ES-I3 (cell line): Measurements from ENCODE around the gene SCD.

Experiments
- H3K36me3 ChIP-seq: 2 replicates; pipeline ENCODE4 v1.6.1; 2013; ENCODE audit warnings: mild to moderate bottlenecking, low read length, control low read depth, moderate library complexity; ENCODE audit not compliant: insufficient read depth
- H3K4me1 ChIP-seq: 2 replicates; pipeline ENCODE4 v1.6.1; 2013; ENCODE audit warnings: mild to moderate bottlenecking, control low read depth, low read length; ENCODE audit not compliant: insufficient read depth
- H3K9ac ChIP-seq: 2 replicates; pipeline ENCODE4 v1.6.1; 2013; ENCODE audit warnings: low read depth, mild to moderate bottlenecking, low read length, moderate library complexity
- H3K9me3 ChIP-seq: 2 replicates; pipeline ENCODE4 v1.6.1; 2013; ENCODE audit warnings: mild to moderate bottlenecking, low read length, moderate library complexity; ENCODE audit not compliant: control insufficient read depth, insufficient read depth

SCD gene

GRCh38 chr10:100380400-100380799, 33.4 kb downstream of the SCD start:
- Histone ChIP-seq H3K9ac (no peak overlapping the region), H3K9me3 (no peaks in the 10 kb centered on the region), H3K4me1 (no peaks in the 10 kb centered on the region), H3K36me3 (no peaks in the 10 kb centered on the region; the same call in 1 of the 2 replicates)

- Histone ChIP-seq H3K36me3 (no peaks in the 10 kb centered on the region; the same call in 1 of the 2 replicates), H3K9me3 (no peaks in the 10 kb centered on the region), H3K9ac (no peak overlapping the region), H3K4me1 (no peaks in the 10 kb centered on the region)
Measured at GRCh38 chr10:100382553-100382952, 35.5 kb downstream of the SCD start.

- no peaks in the 10 kb centered on the region for H3K4me1 ChIP-seq
- H3K36me3 ChIP-seq = no peaks in the 10 kb centered on the region; the same call in 1 of the 2 replicates
- H3K9me3 ChIP-seq = no peaks in the 10 kb centered on the region
- H3K9ac ChIP-seq = no peak overlapping the region
Measured at GRCh38 chr10:100383251-100383650, 36.2 kb downstream of the SCD start.

GRCh38 chr10:100391163-100392002, 44.4 kb downstream of the SCD start:
- no peaks in the 10 kb centered on the region; the same call in 1 of the 2 replicates for H3K36me3 ChIP-seq
- H3K9ac ChIP-seq = no peak overlapping the region
- no peaks in the 10 kb centered on the region; the same call in 1 of the 2 replicates for H3K9me3 ChIP-seq

GRCh38 chr10:100392686-100393003, 45.6 kb downstream of the SCD start:
- Histone ChIP-seq H3K4me1 (no peaks in the 10 kb centered on the region), H3K36me3 (no peaks in the 10 kb centered on the region; the same call in 1 of the 2 replicates), H3K9ac (no peak overlapping the region), H3K9me3 (no peaks in the 10 kb centered on the region; the same call in 1 of the 2 replicates)

More at GRCh38 chr10:100391163-100392002, 44.4 kb downstream of the SCD start:
- no peaks in the 10 kb centered on the region for H3K4me1 ChIP-seq

GRCh38 chr10:100395626-100396025, 48.6 kb downstream of the SCD start:
- H3K9me3 ChIP-seq = no peaks in the 10 kb centered on the region; the same call in 1 of the 2 replicates
- H3K4me1 ChIP-seq = no peaks in the 10 kb centered on the region
- no peak overlapping the region for H3K9ac ChIP-seq
- H3K36me3 ChIP-seq = no peaks in the 10 kb centered on the region

- H3K9me3 ChIP-seq = no peaks in the 10 kb centered on the region; the same call in 1 of the 2 replicates
- no peaks in the 10 kb centered on the region for H3K36me3 ChIP-seq
- no peak overlapping the region for H3K9ac ChIP-seq
- H3K4me1 ChIP-seq = no peaks in the 10 kb centered on the region
Measured at GRCh38 chr10:100396605-100397004, 49.6 kb downstream of the SCD start.

- Histone ChIP-seq H3K9me3 (no peaks in the 10 kb centered on the region), H3K4me1 (no peaks in the 10 kb centered on the region), H3K36me3 (no peaks in the 10 kb centered on the region), H3K9ac (no peak overlapping the region)
Measured at GRCh38 chr10:100401631-100402328, 54.7 kb downstream of the SCD start.

- no peak overlapping the region for H3K9ac ChIP-seq
- no peaks in the 10 kb centered on the region for H3K4me1 ChIP-seq
- no peaks in the 10 kb centered on the region for H3K9me3 ChIP-seq
- no peaks in the 10 kb centered on the region for H3K36me3 ChIP-seq
Measured at GRCh38 chr10:100403734-100404133, 56.7 kb downstream of the SCD start.

GRCh38 chr10:100413173-100413572, 66.1 kb downstream of the SCD start:
- Histone ChIP-seq H3K36me3 (no peaks in the 10 kb centered on the region), H3K9me3 (no peaks in the 10 kb centered on the region), H3K9ac (no peak overlapping the region), H3K4me1 (no peaks in the 10 kb centered on the region)
